HG02798 (cell line): ENCODE results near the gene ASB18.
"Not testable (repeated sequence)": the region's sequence is repeated elsewhere in the genome, so short reads cannot be mapped to it uniquely, and the experiment has no call there.

Experiments used
- ATAC-seq: cut with Tn5 transposase; IDR thresholded peaks from one replicate; pipeline ENCODE4 v1.9.1; 2021; ENCODE audit warnings: mild to moderate bottlenecking; ENCODE audit not compliant: unreplicated experiment, poor library complexity

Gene ASB18, protein sequence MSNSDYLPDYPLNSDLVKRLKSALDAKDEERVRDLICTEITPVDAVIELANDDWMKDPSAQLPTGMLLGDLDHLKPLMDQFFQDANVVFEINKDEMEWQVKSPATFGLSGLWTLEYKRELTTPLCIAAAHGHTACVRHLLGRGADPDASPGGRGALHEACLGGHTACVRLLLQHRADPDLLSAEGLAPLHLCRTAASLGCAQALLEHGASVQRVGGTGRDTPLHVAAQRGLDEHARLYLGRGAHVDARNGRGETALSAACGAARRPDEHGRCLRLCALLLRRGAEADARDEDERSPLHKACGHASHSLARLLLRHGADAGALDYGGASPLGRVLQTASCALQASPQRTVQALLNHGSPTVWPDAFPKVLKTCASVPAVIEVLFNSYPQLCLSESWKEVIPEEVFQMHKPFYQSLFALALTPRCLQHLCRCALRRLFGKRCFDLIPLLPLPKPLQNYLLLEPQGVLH

GRCh38 chr2:236264256-236264655 is at the start of gene ASB18:
TSS of gene ASB18 (minus strand) at chr2:236264406. CDS start at chr2:236264345, 61 bp downstream.
- no peak for ATAC-seq

GRCh38 chr2:236311286-236311685 is 47.1 kb upstream of the ASB18 start:
- ATAC-seq = no peak

- no peak for ATAC-seq
These were observed 45.4 kb upstream of the ASB18 start for GRCh38 chr2:236309669-236310029.

- no peak for ATAC-seq
These were observed 44.9 kb upstream of the ASB18 start for GRCh38 chr2:236308855-236309668.

GRCh38 chr2:236307641-236308040 is 43.4 kb upstream of the ASB18 start:
- ATAC-seq = no peak

GRCh38 chr2:236306825-236307540 is 42.8 kb upstream of the ASB18 start:
- no peak for ATAC-seq

GRCh38 chr2:236305964-236306605 is 41.9 kb upstream of the ASB18 start:
- ATAC-seq = no peak

- ATAC-seq = no peak
These were observed 41.3 kb upstream of the ASB18 start for GRCh38 chr2:236305531-236305930.

DNA sequence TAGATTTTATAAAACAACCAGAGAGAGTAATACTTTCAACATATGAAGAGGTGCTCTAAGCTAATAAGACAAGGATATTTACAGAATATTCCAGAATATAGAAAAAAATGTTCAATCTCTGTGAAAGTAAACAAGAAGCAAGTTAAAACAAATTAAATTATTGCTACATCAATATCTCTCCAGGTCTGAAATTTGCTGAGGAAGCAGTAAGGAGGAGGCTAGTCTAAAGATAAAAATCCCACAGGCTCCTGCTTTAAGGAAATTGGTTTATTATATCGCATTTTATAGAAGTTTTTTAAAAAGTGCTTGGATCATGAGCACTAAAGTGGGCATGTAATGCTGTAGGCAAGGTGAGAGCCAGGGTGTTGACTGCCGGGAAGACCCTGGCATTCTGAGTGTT is 39.7 kb upstream of the ASB18 start:
- no peak for ATAC-seq

- ATAC-seq = no peak
These were observed 38.3 kb upstream of the ASB18 start for GRCh38 chr2:236302555-236302954.

- no peak for ATAC-seq
These were observed 34.8 kb upstream of the ASB18 start for GRCh38 chr2:236298924-236299475.

DNA sequence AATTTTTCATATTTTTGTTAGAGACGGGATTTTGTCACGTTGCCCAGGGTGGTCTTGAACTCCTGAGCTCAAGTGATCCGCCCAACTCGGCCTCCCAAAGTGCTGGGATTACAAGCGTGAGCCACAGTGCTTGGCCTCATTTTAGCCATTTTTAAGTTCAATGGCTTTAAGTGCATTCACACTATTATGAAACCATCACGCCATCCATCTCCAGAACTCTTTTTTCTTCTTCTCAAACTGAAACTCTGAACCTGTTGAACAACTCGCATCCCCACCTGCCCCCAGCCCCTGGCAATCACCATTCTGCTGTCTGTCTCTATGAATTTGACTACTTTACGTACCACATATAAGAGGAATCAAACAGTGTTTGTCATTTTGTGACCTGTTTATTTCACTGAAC is 31.3 kb upstream of the ASB18 start:
- ATAC-seq = no peak

- no peak for ATAC-seq
These were observed 30.4 kb upstream of the ASB18 start for GRCh38 chr2:236294647-236295046.

DNA sequence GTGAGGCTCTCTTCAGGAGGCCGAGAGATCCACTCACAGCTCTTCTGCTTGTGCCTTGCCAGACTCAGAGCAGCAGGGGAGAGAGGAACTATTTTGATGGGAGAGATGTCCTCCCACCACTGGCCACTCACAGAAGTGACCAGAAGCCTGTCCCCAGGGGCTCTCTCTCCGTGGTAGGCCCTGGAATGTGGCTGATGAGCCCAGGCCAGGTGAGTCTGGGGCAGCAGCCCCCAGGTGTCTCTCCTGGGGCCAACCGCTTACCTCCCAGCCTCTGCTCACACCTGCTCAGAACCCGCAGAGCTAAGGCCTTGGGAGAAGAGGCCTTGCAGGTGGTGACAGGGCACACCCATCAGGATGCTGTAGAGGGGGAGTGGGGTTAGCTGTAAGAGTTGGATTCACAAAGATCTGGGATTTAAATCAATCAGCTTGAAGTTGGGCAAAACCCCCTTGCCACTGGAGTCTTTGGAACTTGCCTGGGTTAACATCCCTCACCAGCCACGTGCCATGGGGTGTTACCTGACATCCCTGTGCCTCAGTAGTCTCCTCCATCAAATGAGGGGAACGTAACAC is 29.1 kb upstream of the ASB18 start:
- no peak for ATAC-seq

- no peak for ATAC-seq
These were observed 27.7 kb upstream of the ASB18 start for GRCh38 chr2:236291911-236292310.

DNA sequence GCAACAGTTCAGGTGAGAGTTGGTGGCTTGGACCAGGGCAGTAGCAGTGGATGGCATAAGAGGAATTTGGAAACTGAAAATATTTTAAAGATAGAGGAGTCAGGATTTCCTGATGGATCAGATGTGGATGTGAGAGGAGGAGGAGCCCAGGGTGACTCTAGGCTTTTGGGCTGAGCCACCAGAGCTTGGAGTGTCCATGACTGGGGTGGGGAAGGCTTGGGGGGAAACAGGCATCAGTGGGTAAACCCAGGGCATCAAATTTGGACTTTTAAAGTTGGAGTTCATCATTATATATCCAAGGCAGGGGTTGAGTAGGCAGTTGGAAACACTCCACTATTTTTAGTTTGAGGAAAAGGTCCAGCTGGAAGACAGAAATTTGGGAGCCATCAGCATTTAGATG is 27.3 kb upstream of the ASB18 start:
- no peak for ATAC-seq

DNA sequence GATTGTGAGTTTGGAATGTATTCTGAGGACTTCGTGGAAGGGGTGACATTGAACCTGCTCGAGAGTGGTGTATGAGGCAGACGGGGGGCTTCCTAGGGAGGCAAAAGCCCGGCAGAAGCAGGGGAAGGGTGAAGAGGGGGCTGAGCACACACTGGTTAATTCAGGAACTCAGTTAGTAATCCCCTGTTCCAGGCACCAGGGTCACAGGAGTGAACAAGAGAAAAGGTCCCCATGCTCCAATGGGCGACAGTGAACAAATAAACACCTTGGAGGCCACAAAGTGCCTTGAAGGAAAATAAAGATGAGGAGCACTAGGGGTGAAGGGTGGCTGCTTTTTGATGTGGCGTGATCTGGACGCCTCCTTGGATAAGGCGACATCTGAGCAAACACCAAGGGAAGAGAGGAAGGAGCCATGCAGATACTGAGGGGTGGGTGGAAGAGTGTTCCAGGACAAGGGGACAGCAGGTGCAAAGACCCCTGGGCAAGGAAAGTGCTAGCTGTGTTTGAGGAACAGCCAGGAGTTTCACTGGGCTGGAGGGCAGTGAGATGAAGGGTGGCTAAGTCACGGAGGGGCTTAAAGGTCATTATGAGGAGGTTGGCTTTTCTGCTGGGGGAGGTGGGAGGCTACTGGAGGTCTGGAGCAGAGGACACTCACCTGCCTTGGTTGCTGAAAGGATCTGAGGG is 26.7 kb upstream of the ASB18 start:
- ATAC-seq = no peak

DNA sequence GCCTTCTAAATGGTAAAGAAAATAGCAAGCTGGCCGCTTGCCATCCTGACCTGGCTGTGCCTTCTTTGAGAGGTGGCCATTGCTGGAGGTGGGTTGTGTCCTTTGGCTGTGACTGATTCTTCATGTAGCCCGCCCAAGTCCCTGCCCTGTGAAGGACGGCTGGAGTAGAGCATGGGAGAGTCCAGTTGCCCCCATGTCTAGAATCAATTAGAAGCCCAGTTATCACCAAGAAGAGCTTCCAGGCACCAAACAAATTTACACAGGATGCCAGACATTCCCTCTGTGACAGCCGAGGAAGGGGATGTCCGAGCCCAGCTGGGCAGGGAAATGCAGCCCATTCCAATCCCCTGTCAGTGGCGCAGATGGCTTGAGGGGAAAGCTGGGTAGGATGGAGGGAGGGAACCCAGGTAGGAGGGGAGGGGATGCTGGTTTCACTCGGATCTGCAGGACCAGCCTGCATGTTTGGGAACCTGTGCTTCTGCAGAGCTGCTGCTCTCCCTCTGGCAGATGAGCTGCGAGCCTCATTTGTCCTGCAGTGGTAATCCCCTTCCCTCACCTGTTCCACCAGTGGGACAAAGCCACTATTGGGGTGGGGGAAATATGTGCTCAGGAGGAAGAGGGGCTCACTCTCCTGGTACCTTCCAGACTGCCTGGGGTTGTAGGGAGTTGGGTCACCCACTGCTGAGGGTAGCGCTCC is 25.7 kb upstream of the ASB18 start:
- ATAC-seq = no peak

- not testable (repeated sequence) for ATAC-seq
These were observed 24.2 kb upstream of the ASB18 start for GRCh38 chr2:236288373-236288772.
